HepG2 (cell line): ENCODE results near the gene ZBP1. TPM values are rescaled to one million over a fixed set of nuclear protein-coding genes. Genes with fewer than 3 reads are reported as not detected.

Source experiments
- CBX1 ChIP-seq: IDR thresholded peaks from one replicate; pipeline ENCODE4 v1.6.1; 2016; ENCODE audit warnings: antibody characterized with exemption, low read depth
- CEBPB ChIP-seq: IDR thresholded peaks from 2 replicates; pipeline ENCODE4 v1.6.1; 2011; ENCODE audit warnings: low read depth, low read length, improper control_type of control experiment, borderline replicate concordance
- FOXO1 ChIP-seq: sonication (generic); formaldehyde crosslinking; IDR thresholded peaks from 2 replicates; pipeline ENCODE4 v1.4.0; 2020; ENCODE audit warnings: missing genetic modification reagents
- FUBP1 ChIP-seq: sonication (generic); formaldehyde crosslinking; IDR thresholded peaks from 2 replicates; pipeline ENCODE4 v1.5.1; 2020; ENCODE audit warnings: missing genetic modification reagents, mild to moderate bottlenecking, borderline replicate concordance
- HCFC1 ChIP-seq: fragments of 150-350 bp; IDR thresholded peaks from 2 replicates; pipeline ENCODE4 v1.6.1; 2014; ENCODE audit warnings: low read depth, low read length
- HNF4A ChIP-seq: sonication (generic); formaldehyde crosslinking; IDR thresholded peaks from 2 replicates; pipeline ENCODE4 v1.4.0; 2020; ENCODE audit warnings: missing genetic modification reagents
- KAT8 ChIP-seq: IDR thresholded peaks from 2 replicates; pipeline ENCODE4 v1.6.1; 2016; ENCODE audit warnings: missing genetic modification reagents, missing compliant biosample characterization
- KLF16 ChIP-seq, 2 experiments: sonication (generic) in 1 of 2; formaldehyde crosslinking in 1 of 2; IDR thresholded peaks; 2 replicates each; pipeline versions ENCODE4 v1.6.1 to v1.8.0; 2016 to 2023; ENCODE audit warnings: missing genetic modification reagents in 2 of 2, missing compliant biosample characterization in 1 of 2
- MAZ ChIP-seq, 2 experiments: sonication (generic) in 1 of 2; formaldehyde crosslinking in 1 of 2; IDR thresholded peaks; 2 replicates each; pipeline versions ENCODE4 v1.5.0 to v1.6.1; 2012 to 2020; ENCODE audit warnings: low read depth in 2 of 2, mild to moderate bottlenecking in 2 of 2, borderline replicate concordance in 1 of 2, improper control_type of control experiment in 1 of 2, low read length in 1 of 2, missing genetic modification reagents in 1 of 2, moderate library complexity in 1 of 2
- MED13 ChIP-seq: sonication (generic); formaldehyde crosslinking; IDR thresholded peaks from 2 replicates; pipeline ENCODE4 v1.5.0; 2020; ENCODE audit warnings: missing genetic modification reagents
- MLXIP ChIP-seq: sonication (generic); formaldehyde crosslinking; IDR thresholded peaks from 2 replicates; pipeline ENCODE4 v1.9.0; 2021; ENCODE audit warnings: missing genetic modification reagents, borderline replicate concordance
- ZBTB25 ChIP-seq: IDR thresholded peaks from 2 replicates; pipeline ENCODE4 v1.6.1; 2018; ENCODE audit warnings: missing genetic modification reagents
- ZEB1 ChIP-seq: IDR thresholded peaks from 2 replicates; pipeline ENCODE4 v1.6.1; 2012; ENCODE audit warnings: mild to moderate bottlenecking, low read depth, inconsistent platforms; ENCODE audit not compliant: insufficient replicate concordance
- ZMYM4 ChIP-seq: sonication (generic); formaldehyde crosslinking; IDR thresholded peaks from 2 replicates; pipeline ENCODE4 v1.8.1; 2023; ENCODE audit warnings: mild to moderate bottlenecking, missing genetic modification reagents
- ZNF432 ChIP-seq: sonication (generic); formaldehyde crosslinking; IDR thresholded peaks from 2 replicates; pipeline ENCODE4 v1.5.0; 2020; ENCODE audit warnings: missing genetic modification reagents, mild to moderate bottlenecking, borderline replicate concordance
- ZNF468 ChIP-seq: sonication (generic); formaldehyde crosslinking; IDR thresholded peaks from 2 replicates; pipeline ENCODE4 v1.8.0; 2022; ENCODE audit warnings: mild to moderate bottlenecking, moderate library complexity, missing genetic modification reagents
- ZNF619 ChIP-seq: sonication (generic); formaldehyde crosslinking; IDR thresholded peaks from 2 replicates; pipeline ENCODE4 v1.4.0; 2020; ENCODE audit warnings: mild to moderate bottlenecking, missing genetic modification reagents
- ZNF740 ChIP-seq: sonication (generic); formaldehyde crosslinking; IDR thresholded peaks from 2 replicates; pipeline ENCODE4 v1.4.0; 2020; ENCODE audit warnings: missing genetic modification reagents
- ZSCAN21 ChIP-seq: sonication (generic); formaldehyde crosslinking; IDR thresholded peaks from 2 replicates; pipeline ENCODE4 v1.8.0; 2022; ENCODE audit warnings: mild to moderate bottlenecking, missing genetic modification reagents, moderate library complexity, borderline replicate concordance
- ZSCAN31 ChIP-seq: sonication (generic); formaldehyde crosslinking; IDR thresholded peaks from 2 replicates; pipeline ENCODE4 v1.5.0; 2020; ENCODE audit warnings: low read depth, mild to moderate bottlenecking, missing genetic modification reagents
- ZSCAN5A ChIP-seq: sonication (generic); formaldehyde crosslinking; IDR thresholded peaks from 2 replicates; pipeline ENCODE4 v1.8.0; 2022; ENCODE audit warnings: mild to moderate bottlenecking, missing genetic modification reagents, borderline replicate concordance
- polyA plus RNA-seq, 8 experiments: library from polyadenylated mRNA; depleted of rRNA in 3 of 8; stranded (reverse) in 7 of 8; unstranded in 1 of 8; fragments of >200 nt; fragmentation: Illumina TruSeq in 4 of 8; extraction: Trizol in 4 of 8; gene quantifications; 2 replicates each; pipeline versions ENCODE4 v1.2.1 to v1.2.3, GENCODE V29; 2011 to 2016; ENCODE audit warnings: low read depth in 4 of 8, missing spikeins in 1 of 8, mixed read lengths in 1 of 8; ENCODE audit not compliant: insufficient read depth in 1 of 8
- total RNA-seq, 5 experiments: library from RNA; depleted of rRNA; stranded (reverse); fragments of >200 nt; fragmentation: Illumina TruSeq; extraction: Trizol; gene quantifications; 2 replicates each; pipeline ENCODE4 v1.2.3, GENCODE V29; 2016; ENCODE audit warnings: low read depth in 1 of 5

ZBP1 gene
- total and polyA plus RNA-seq, 2 of the 13 experiments (the other 11 are each of a cell fraction or from before 2014, with no cell fraction given), result not detected

- no peak for TF ChIP-seq MLXIP (CRISPR knock-in tag)
- TF ChIP-seq ZSCAN5A (CRISPR knock-in tag), result 0 out of 2 replicates have a peak, but pooled peaks have one; percentile 33
- TF ChIP-seq KLF16 (CRISPR knock-in tag; IDR thresholded peaks at IDR 0.05), result peak in 1 of 2 experiments; percentile 55; a peak in 1 of 4 replicates
- TF ChIP-seq ZBTB25 (CRISPR knock-in tag), result no peak
- TF ChIP-seq CEBPB, result peak; percentile 28; the same call in 1 of the 2 replicates
- TF ChIP-seq ZNF740, result no peak
- peak; percentile 42; the same call in 1 of the 2 replicates for TF ChIP-seq ZMYM4 (CRISPR knock-in tag)
- TF ChIP-seq CBX1, result no peak
- no peak for TF ChIP-seq HCFC1
- no peak for TF ChIP-seq FUBP1 (CRISPR knock-in tag)
- no peak for TF ChIP-seq KAT8
- no peak for TF ChIP-seq FOXO1 (CRISPR knock-in tag)
- no peak; the same call in 1 of the 2 replicates for TF ChIP-seq HNF4A
- TF ChIP-seq ZNF619, result no peak
- TF ChIP-seq MAZ (IDR thresholded peaks at IDR 0.05; ENCODE audit: borderline replicate concordance, low read depth, low read length), result 0 out of 2 replicates have a peak, but pooled peaks have one; percentile 26
- TF ChIP-seq MAZ (CRISPR knock-in tag; IDR thresholded peaks at IDR 0.05; ENCODE audit: low read depth), result no peak
- TF ChIP-seq ZSCAN21 (CRISPR knock-in tag), result no peak
- no peak for TF ChIP-seq ZNF468 (CRISPR knock-in tag)
- no peak for TF ChIP-seq ZSCAN31
- no peak for TF ChIP-seq ZNF432 (CRISPR knock-in tag)
- no peak for TF ChIP-seq MED13 (CRISPR knock-in tag)
- TF ChIP-seq ZEB1, result peak; percentile 22
Observed at GRCh38 chr20:57594092-57594951, 25.9 kb downstream of the ZBP1 start (continued).
